HG03097 (cell line): ENCODE measurements around the gene ZNF184.
"Not testable (repeated sequence)": the region's sequence is repeated elsewhere in the genome, so short reads cannot be mapped to it uniquely, and the experiment has no call there.

Experiments
- ATAC-seq: cut with Tn5 transposase; IDR thresholded peaks from one replicate; pipeline ENCODE4 v1.9.1; 2021; ENCODE audit not compliant: unreplicated experiment, low FRiP score

Gene ZNF184

DNA sequence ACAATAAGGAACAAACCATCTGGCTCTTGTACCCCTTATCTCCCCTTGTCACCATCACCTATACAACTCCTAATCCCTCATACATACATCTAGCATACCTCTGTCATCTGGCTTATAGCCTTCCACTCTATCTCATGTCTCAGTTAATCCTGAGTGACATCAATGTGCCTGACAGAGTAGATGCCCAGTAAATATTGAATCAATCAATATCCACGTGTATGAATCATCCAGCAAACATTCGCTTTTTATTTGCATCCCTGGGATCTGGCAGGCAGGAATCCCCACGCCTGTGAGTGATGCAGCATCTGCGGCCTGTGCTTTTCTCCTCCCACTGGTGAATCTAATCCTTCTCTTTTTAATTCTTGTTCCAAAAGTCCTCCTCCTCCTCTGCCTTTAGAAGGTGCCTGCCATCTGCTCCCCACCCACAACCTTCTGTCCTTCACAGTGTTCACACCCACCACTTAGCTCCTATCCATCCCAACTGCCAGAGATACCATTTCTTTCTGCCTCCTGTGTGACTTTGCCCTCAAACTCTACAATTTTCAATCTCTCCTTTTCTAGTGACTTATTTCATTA, 46.8 kb downstream of the ZNF184 start:
- ATAC-seq = no peak

DNA sequence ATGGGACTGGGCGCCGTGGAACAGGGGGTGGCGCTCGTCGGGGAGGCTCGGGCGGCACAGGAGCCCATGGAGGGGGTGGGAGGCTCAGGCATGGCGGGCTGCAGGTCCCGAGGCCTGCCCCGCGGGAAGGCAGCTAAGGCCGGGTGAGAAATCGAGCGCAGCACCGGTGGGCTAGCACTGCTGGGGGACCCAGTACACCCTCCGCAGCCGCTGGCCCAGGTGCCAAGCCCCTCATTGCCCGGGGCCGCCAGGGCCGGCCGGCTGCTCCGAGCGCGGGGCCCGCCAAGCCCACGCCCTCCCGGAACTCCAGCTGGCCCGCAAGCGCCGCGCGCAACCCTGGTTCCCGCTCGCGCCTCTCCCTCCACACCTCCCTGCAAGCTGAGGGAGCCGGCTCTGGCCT, 48.1 kb downstream of the ZNF184 start:
- ATAC-seq = not testable (repeated sequence)

DNA sequence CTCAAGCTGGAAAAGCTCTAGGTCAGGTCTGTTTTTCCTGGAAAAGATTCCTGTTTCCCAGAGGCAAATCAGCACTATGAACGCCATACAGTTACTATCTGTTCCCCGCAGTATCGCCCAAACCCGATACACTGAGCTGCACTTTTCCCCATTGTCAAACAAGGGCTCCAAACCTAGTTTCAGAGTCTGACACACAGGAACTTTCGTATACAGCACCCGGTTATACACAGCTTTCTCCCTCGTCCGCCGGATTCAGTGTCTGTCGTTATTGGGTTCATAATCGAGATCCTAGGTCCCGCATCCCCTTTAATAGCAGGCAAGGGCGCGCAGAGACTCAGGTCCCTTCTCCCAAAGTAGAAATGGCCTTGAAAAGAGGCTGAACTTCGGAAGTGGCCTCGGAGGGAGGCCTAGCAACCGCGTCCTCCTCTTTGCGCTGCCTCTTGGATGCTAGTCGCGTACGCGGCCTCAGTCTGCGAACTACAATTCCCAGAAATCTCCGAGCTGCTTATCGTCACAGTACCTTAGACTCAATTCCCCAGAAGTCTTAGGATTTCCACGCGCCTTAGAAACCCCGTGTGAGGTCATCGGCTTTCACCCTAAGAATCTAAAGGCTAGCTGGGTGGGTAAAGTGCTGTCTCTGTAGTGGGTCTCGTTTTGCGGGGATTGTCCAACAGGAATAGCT, 50.1 kb downstream of the ZNF184 start:
- ATAC-seq = no peak

DNA sequence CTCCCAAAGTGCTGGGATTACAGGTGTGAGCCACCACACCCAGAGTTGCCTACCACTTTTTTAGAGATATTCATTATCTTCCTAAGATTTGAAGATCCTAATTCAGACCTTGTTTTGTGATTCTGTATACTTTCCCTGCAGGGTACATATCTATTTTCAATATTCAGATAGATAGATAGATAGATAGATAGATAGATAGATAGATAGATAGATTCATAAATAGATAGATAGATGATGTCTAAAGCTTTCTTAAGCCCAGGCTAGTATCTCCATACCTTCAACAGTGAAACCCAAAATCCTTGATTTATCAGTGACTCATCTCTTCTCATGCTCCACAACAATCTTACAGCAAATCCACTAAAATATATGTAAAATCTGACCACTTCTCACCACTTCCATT, 53.5 kb downstream of the ZNF184 start:
- ATAC-seq = no peak

DNA sequence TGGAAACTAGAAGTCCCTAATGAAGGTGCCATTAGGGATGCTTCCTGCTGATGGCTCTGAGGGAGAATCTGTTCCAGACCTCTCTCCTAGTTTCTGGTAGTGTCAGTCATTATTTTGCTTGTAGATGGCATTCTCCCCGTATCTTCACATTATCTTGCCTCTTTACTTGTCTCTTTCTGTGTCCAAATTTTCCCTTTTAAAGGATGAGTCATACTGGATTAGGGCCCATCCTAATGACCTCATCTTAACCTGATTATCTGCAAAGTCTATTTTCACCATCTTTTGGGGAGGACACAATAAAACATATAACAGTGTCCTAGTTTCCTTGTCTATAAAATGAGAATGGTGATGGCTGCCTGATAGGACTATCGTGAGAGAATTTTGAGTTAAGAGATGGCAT, 57.0 kb downstream of the ZNF184 start:
- no peak for ATAC-seq

DNA sequence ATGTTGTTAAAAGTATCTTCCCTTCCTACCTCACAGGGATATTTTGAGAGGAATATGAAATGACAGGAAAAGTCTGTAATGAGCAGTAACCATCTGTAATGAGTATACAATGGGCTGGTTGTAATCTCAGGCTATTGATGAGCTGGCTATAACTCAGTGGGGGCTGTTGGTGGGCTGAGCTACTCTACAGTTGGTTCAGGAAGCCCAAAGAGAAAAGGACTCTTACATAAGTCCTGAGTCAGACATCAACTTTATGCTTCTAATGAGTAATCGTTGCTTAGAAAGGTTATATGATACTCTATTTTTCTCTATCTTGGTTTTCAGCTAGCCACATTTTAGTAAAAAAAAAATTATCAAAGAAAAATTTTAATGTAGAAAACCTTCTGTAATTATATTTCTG, 57.9 kb downstream of the ZNF184 start:
- no peak for ATAC-seq

DNA sequence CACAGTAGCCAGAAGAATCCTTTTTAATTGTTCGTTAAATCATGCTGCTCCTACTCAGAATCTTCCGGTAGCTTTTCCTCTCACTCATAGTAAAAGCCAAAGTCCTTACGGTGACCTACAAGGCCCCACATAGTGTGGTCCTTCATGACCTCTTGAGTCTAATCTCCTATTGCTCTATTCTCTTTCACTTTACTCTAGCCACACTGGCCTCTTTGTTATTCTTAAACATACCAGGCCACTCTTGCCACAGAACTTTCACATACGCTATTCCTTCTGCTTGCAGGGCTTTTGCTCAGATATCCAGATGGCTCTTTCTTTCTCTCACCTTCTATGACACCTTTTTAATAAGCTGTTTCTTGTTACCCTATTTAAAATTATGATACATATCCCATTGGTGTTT, 58.6 kb downstream of the ZNF184 start:
- ATAC-seq = no peak

DNA sequence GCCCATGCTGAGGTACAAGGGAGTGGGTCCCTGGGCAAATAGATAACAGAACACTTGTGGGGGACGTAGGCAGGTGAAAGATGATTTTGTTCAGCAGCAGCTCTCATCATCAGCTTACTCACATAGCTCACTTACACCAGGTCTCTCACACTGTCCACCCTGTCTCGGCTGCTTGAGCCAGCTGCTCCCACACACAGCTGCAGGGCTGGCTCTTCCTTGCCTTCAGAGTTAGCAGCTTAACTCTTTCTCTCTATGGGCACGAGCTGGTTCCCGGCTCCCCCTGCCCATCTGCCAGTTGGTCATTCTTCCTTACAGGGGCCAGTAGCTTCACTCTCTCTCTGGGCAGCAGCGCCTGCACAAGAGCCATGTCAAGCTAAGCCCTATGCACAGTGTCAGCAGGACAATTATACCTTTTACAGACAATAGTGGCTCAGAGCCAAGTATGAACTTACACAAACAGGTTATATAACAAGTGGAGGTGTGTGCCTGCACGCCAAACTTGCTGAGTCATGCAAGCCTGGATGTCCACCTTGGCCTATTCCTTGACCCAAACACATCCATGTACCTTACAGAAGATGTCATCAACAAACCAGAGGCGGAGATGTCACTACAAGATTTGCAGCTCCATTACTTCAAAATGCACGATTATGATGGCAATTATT, 65.6 kb downstream of the ZNF184 start:
- ATAC-seq = no peak

DNA sequence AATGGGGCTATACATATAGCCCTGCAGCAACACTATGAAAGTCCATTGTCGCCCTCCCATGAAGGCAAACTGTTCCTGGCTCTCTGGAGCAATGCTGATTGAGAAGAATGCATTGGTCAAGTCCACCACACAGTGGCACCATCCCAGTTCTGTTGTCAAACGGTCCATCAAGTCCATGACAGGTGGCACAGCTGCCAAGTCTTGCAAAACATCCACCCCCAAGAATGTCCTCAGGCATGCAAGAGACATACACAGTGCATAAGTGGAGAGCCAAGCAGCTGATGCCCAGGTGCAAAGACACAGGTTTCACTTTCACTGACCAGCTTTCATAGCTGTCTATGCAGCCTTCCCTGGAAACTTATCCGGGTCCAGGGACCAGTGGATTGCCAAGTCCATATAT, 66.8 kb downstream of the ZNF184 start:
- ATAC-seq = no peak

DNA sequence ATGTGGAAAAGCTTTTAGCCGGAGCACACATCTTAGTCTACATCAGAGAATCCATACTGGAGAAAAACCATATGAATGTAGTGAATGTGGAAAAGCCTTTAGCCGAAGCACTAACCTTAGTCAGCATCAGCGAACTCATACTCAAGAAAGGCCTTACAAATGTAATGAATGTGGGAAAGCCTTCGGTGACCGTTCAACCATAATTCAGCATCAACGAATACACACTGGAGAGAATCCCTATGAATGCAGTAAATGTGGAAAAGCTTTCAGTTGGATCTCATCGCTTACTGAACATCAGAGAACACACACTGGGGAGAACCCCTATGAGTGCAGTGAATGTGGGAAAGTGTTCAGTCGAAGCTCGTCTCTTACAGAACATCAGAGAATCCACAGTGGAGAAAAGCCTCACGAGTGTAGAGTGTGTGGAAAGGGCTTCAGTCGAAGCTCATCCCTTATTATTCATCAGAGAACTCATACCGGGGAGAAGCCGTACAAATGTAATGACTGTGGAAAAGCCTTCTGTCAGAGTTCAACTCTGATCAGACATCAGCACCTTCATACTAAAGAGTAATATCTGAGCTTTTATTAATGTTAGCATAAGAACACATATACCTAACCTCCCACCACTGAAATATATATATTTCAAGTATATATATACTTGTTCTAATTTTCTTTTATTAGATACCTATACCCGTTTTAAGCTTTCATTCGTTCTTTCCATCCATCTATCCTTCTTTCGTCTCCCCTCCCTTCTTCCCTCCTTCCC, 71.8 kb downstream of the ZNF184 start:
- ATAC-seq = no peak
